ENCODE results near the gene RAB20. TPM values are rescaled to one million over a fixed set of nuclear protein-coding genes. Genes with fewer than 3 reads are reported as not detected.

Gene RAB20
- total RNA-seq, 1 donor from 2014 or later = 1.5 TPM

DNA sequence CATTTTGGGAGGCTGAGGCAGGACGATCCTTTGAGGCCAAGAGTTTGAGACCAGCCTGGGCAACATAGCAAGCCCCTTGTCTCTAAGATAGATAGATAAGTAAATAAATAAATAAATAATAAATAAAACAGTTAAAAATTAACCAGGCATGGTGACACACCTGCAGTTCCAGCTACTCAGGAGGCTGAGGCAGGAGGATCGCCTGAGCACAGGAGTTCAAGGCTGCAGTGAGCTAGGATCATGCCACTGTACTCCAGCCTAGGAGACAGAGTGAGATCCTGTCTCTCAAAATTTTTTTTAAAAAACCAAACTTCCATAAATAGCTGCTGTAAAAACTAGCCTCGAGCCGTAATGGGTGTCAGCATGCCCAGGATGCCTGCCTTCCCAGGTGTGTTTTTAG is 39.5 kb upstream of the RAB20 start:
- no peak for TF ChIP-seq CTCF (IDR thresholded peaks at IDR 0.05; ENCODE audit: unreplicated experiment)
- no peaks in the 10 kb centered on the region for H3K36me3 Mint-ChIP-seq (ENCODE audit: low read depth, unreplicated experiment)
- no peak for DNase-seq (ENCODE audit: low spot score)
- no peak overlapping the region for H3K4me3 Mint-ChIP-seq (ENCODE audit: unreplicated experiment)
- peaks cover 2% of the 10 kb centered on the region for H3K4me1 Mint-ChIP-seq (ENCODE audit: unreplicated experiment)
- no peak overlapping the region for H3K27ac Mint-ChIP-seq (ENCODE audit: unreplicated experiment)
- no peaks in the 10 kb centered on the region for H3K9me3 Mint-ChIP-seq (ENCODE audit: unreplicated experiment)
- H3K27me3 Mint-ChIP-seq (ENCODE audit: unreplicated experiment) = no peaks in the 10 kb centered on the region

- no peak for DNase-seq (ENCODE audit: low spot score)
- Mint-ChIP-seq H3K27ac (ENCODE audit: unreplicated experiment) (no peak overlapping the region), H3K4me3 (ENCODE audit: unreplicated experiment) (no peak overlapping the region), H3K9me3 (ENCODE audit: unreplicated experiment) (no peaks in the 10 kb centered on the region), H3K4me1 (ENCODE audit: unreplicated experiment) (peaks cover 2% of the 10 kb centered on the region), H3K27me3 (ENCODE audit: unreplicated experiment) (no peaks in the 10 kb centered on the region), H3K36me3 (ENCODE audit: low read depth, unreplicated experiment) (no peaks in the 10 kb centered on the region)
- TF ChIP-seq CTCF (IDR thresholded peaks at IDR 0.05; ENCODE audit: unreplicated experiment) = no peak
Measured at GRCh38 chr13:110600261-110600819, 38.8 kb upstream of the RAB20 start.

DNA sequence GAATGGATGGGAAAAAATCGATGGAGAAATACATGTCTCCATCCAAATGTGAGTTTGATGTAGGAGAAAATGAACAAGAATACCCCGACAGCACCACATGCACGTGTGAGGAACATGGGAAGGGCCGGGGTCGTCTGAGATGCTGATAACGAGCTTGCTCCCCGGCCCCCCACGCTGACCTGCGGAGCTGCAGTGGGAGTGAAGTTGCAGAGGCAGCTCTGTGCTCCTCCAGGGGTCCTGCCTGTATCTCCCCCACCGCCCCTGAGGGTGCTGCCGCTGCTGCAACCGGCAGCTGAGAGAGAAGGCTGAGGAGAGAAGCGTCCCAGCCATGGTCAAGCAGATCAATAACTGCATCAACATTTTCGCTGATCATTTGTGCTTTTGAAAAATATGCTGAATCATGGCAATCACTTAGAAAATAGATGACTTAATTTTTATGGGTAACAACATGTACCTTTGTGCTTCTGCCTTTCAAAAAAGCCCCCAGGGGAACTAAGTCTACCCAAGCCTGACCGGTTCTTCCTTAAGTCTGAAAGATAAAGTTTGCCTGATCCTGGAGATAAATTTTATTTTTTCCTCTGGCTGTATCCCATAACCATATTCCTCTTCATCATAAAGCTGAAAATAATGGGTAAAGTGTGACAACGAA is 35.6 kb upstream of the RAB20 start:
- H3K36me3 Mint-ChIP-seq (ENCODE audit: low read depth, unreplicated experiment) = no peaks in the 10 kb centered on the region
- no peaks in the 10 kb centered on the region for H3K27me3 Mint-ChIP-seq (ENCODE audit: unreplicated experiment)
- no peak overlapping the region for H3K27ac Mint-ChIP-seq (ENCODE audit: unreplicated experiment)
- no peak for DNase-seq (ENCODE audit: low spot score)
- no peaks in the 10 kb centered on the region for H3K9me3 Mint-ChIP-seq (ENCODE audit: unreplicated experiment)
- no peak overlapping the region for H3K4me3 Mint-ChIP-seq (ENCODE audit: unreplicated experiment)
- TF ChIP-seq CTCF (IDR thresholded peaks at IDR 0.05; ENCODE audit: unreplicated experiment) = no peak
- H3K4me1 Mint-ChIP-seq (ENCODE audit: unreplicated experiment) = peaks cover 2% of the 10 kb centered on the region

DNA sequence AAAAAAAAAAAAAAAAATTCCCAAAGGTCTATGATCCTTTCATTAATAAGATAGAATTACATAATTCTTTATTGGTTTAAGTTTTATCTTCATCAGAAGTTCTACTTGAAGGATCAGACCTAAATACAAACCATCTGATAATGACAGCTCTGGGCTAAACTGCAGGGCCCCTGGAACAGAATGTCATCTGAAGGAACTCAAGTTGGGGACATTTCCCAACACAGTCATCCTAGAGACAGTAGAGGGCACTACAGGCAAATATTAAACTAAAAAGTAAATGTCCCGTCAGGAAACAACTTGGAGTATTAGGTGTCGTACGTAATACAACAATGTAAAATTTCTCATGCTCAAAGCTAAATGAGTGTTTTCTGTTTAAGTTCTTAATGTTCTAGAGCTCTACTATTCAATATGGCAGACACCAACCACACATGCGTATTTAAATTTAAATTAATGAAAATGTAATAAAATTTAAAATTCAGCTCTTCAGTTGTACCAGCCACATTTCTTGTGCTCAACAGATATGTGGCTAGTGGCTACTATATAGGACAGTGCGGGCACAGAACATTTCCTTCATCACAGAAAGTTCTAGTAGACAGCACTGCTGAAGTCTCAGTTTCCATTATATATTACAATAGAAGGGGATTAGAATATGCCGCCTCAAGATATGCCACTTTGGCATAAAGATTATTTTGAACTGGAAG is 32.1 kb upstream of the RAB20 start:
- Mint-ChIP-seq H3K36me3 (ENCODE audit: low read depth, unreplicated experiment) (no peaks in the 10 kb centered on the region), H3K4me1 (ENCODE audit: unreplicated experiment) (no peaks in the 10 kb centered on the region), H3K27me3 (ENCODE audit: unreplicated experiment) (peaks cover 1% of the 10 kb centered on the region), H3K4me3 (ENCODE audit: unreplicated experiment) (no peak overlapping the region), H3K9me3 (ENCODE audit: unreplicated experiment) (no peaks in the 10 kb centered on the region), H3K27ac (ENCODE audit: unreplicated experiment) (no peak overlapping the region)
- DNase-seq (ENCODE audit: low spot score) = no peak
- peak; percentile 38 for TF ChIP-seq CTCF (IDR thresholded peaks at IDR 0.05; ENCODE audit: unreplicated experiment)

DNA sequence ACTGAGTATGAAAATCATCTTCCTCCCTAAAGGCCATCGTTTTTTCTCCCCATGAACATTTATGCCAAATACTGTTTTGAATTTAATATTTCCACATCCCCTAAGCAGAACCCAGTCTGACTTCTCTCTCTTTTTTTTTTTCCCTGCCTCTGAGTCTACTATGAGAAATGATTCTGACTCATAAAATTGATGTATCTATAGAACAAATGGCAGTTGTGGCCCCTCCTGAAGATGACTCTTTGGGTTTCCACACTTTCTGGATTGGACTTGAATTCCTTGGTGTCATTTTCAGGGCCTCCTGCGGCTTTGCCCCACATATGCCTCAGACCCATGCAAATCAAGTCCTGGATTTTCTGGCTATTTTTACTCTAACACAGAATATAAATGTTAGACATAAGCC is 31.1 kb upstream of the RAB20 start:
- Mint-ChIP-seq H3K27ac (ENCODE audit: unreplicated experiment) (no peak overlapping the region), H3K4me3 (ENCODE audit: unreplicated experiment) (no peak overlapping the region)
- no peak for DNase-seq (ENCODE audit: low spot score)

More for the DNA sequence above, 31.1 kb upstream of the RAB20 start:
- no peaks in the 10 kb centered on the region for H3K36me3 Mint-ChIP-seq (ENCODE audit: low read depth, unreplicated experiment)
- H3K4me1 Mint-ChIP-seq (ENCODE audit: unreplicated experiment) = no peaks in the 10 kb centered on the region
- no peaks in the 10 kb centered on the region for H3K9me3 Mint-ChIP-seq (ENCODE audit: unreplicated experiment)
- H3K27me3 Mint-ChIP-seq (ENCODE audit: unreplicated experiment) = peaks cover 1% of the 10 kb centered on the region
- no peak for TF ChIP-seq CTCF (IDR thresholded peaks at IDR 0.05; ENCODE audit: unreplicated experiment)

All from endothelial cell (in vitro differentiated cells).